D721Med (cell line): Measurements from ENCODE around the gene DMAC1.

Experiments used
- DNase-seq: peaks from one replicate; pipeline ENCODE4 v3.0.0; 2011; ENCODE audit warnings: low spot score; ENCODE audit not compliant: insufficient read length
- FAIRE-seq: peaks from 2 replicates; lab custom pipeline; 2011; peaks lifted over from hg19 to GRCh38; lab: Jason Lieb, UNC
- TF ChIP-seq, protein P1 (sequence below): IDR thresholded peaks from 2 replicates; pipeline ENCODE4 v1.5.1; 2012; ENCODE audit warnings: mild to moderate bottlenecking, control low read depth; ENCODE audit not compliant: insufficient read depth; ENCODE audit errors: missing control alignments

The DMAC1 gene, protein sequence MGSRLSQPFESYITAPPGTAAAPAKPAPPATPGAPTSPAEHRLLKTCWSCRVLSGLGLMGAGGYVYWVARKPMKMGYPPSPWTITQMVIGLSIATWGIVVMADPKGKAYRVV

DNA sequence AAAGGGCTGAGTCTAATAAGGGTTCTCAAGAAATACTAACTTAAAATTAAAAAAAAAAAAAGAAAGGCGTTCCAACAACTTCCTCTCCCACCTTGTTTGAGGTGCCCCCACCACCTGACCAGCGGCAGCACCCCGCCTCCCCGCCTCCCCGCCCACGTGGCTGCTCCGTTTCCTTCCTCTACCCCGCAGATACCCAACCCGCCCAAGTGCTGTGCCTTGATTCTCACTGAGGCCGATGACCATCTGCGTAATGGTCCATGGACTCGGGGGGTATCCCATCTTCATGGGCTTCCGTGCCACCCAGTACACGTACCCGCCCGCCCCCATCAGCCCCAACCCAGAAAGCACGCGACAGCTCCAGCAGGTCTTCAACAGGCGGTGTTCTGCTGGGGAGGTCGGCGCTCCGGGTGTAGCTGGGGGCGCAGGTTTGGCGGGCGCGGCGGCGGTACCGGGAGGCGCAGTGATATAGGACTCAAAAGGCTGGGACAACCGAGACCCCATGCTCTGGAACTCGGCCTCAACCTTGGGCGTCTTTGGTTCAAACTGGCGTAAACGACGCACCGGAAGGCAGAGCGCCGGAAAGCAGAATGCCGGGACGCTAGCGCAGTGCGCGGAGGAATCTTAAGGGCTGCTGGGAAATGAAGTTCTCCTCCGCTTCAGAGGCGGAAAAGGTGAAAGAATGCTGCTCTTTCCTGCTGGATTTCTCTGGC, at the start of gene DMAC1:
TSS of gene DMAC1 (minus strand) at position 545 of the 710 bp plus-strand sequence. CDS start at position 501, 44 bp downstream.
- DNase-seq (peak; percentile 64), FAIRE-seq (peak; percentile 53)
- TF ChIP-seq, protein P1, sequence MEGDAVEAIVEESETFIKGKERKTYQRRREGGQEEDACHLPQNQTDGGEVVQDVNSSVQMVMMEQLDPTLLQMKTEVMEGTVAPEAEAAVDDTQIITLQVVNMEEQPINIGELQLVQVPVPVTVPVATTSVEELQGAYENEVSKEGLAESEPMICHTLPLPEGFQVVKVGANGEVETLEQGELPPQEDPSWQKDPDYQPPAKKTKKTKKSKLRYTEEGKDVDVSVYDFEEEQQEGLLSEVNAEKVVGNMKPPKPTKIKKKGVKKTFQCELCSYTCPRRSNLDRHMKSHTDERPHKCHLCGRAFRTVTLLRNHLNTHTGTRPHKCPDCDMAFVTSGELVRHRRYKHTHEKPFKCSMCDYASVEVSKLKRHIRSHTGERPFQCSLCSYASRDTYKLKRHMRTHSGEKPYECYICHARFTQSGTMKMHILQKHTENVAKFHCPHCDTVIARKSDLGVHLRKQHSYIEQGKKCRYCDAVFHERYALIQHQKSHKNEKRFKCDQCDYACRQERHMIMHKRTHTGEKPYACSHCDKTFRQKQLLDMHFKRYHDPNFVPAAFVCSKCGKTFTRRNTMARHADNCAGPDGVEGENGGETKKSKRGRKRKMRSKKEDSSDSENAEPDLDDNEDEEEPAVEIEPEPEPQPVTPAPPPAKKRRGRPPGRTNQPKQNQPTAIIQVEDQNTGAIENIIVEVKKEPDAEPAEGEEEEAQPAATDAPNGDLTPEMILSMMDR, result no peak

DNA sequence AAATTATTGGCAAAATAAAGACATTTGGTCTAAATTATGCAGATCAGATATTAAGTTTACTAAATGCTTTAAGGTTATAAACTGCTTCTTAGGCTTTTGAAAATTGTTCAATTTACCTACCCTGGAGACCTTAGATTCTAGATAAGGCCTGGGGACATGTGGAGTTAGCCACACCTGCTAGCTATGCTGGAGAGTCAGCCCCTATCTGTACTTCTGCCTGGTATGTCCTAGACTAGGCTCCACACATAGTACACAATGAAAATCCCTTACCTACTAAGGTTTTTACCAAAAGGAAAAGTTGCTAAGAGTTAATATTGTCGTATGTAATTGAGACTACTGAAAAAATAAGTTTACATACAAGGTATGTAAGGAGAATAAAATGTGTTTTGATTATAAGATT, 49.8 kb upstream of the DMAC1 start:
- DNase-seq (no peak), FAIRE-seq (peak; percentile 46)
- TF ChIP-seq, protein P1, result no peak

DNA sequence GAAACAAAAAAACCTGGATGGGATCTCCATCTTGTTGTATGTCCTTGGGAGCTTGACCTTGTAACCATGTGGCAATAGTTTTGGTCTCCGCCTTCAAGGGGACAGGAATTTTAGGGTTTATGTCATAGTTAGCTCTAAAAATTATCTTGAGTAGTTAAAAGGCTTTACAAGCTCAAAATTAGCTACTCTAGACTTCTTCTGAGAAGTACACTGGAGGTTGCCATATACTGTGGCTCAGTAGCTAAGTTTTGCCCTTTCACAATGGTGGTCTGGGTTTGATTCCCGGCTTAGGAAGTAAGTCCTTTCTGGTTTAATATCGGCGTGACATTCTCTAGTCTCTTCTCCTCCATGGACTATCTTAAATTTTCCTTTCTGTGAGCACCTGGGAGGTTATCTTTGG, 48.9 kb upstream of the DMAC1 start:
- DNase-seq (no peak), FAIRE-seq (no peak)
- TF ChIP-seq, protein P1, result no peak

DNA sequence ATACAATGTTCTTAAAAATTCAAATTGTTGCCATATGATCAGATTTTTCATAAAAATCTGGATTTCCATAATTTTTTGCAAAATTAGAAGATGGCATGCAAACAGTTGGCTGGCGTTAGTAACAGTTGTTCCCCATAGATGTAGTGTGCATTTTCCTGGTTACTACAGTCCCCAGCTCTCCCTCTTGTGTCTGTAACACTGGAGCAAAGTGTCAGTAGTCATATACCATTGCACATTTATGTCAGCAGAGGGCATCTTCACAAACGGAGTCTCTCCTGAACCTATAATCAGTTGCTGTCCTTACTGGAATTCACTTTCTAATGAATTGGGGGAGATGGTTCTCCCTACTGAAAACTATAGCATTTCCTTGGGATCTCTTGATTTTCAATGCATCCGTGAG, 44.7 kb upstream of the DMAC1 start:
- DNase-seq (no peak), FAIRE-seq (no peak)
- TF ChIP-seq, protein P1, result peak; percentile 17

DNA sequence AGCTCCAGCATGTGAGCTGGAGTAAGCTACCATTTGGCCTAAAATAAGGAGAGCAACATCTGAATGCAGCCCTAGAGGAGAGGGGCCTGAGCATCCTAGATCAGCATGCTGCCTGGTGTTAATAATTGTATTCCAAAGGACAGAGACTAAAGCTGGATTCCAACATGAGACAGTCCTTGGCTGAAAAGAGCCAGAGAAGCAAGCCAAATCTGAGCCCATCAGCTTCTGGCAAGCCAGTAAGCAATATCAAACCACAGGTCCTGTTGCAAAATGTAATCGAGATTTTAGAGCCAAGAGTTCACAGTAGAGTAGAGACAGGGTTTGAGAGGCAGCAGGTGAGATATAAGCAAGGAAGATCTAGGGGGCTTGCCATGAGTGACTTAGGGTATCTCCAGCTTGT, 42.3 kb upstream of the DMAC1 start:
- TF ChIP-seq, protein P1, result no peak
- no peak for DNase-seq
- FAIRE-seq, result no peak

DNA sequence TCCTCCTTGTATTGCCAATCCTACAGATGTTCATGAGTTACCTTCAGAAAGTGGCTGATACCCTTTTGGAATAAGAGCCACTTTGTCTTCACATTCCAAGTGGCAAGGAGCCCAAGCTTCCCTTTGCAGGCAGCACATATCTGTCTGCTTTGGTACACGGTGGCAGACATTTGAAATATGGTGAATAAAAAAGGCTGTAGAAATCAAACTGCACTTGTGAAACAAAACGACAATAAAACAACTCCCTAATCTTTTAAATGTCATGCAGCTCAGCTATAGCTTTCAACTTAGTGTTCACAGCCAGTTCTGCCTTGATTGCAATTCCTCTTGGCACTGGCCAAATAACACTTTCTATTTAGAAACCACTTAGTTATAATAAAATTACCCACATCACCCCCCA, 35.0 kb upstream of the DMAC1 start:
- DNase-seq (no peak), FAIRE-seq (no peak)
- TF ChIP-seq, protein P1, result no peak

DNA sequence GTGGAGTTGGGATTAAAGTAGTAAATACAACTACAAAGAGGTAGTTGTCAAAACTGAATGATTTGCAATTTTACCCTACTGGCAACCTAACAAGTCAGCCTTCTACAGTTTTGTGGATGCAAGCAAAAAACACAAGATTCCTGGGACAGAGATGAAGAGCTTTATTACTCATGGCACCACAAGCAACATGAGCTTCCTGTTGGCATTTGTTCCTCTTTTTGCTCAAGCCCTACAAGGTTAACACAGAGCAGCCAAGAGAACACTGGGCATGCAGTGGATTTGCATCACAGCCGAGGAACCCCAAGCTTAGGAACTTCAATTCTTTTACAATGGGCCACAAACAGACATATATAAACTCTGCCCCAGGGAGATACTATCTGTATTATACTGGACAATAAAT, 28.8 kb upstream of the DMAC1 start:
- FAIRE-seq (no peak), DNase-seq (no peak)

More for the DNA sequence above, 28.8 kb upstream of the DMAC1 start:
- TF ChIP-seq, protein P1, result no peak
